Right atrium auricular region (tissue), 2 donors: ENCODE measurements around the gene PCMT1. TPM values are rescaled to one million over a fixed set of nuclear protein-coding genes. Genes with fewer than 3 reads are reported as not detected.

ENCODE experiments used
- DNase-seq: peaks from one replicate; pipeline ENCODE4 v3.0.0-alpha.2; 2019; ENCODE audit warnings: low spot score
- H3K27ac ChIP-seq, 2 donors: fragments of 200-600 bp; sonication (generic); 1 replicate in 1 of 2; 2 replicates in 1 of 2; pipeline ENCODE4 v1.5.1; 2016 to 2019
- H3K27me3 ChIP-seq, 2 donors: fragments of 200-600 bp; sonication (generic); one replicate each; pipeline versions ENCODE4 v1.5.1 to v1.6.0; 2017 to 2019
- H3K36me3 ChIP-seq: fragments of 200-600 bp; sonication (generic); one replicate; pipeline ENCODE4 v1.5.1; 2016
- H3K4me1 ChIP-seq, 2 donors: fragments of 200-600 bp; sonication (generic); one replicate each; pipeline versions ENCODE4 v1.5.1 to v1.6.0; 2017 to 2019
- H3K4me3 ChIP-seq, 2 donors: fragments of 200-600 bp; sonication (generic); 1 replicate in 1 of 2; 2 replicates in 1 of 2; pipeline ENCODE4 v1.5.1; 2017 to 2019; ENCODE audit warnings: mild to moderate bottlenecking in 1 of 2, moderate library complexity in 1 of 2
- H3K9me3 ChIP-seq, 2 donors: fragments of 200-600 bp; sonication (generic); one replicate each; pipeline ENCODE4 v1.5.1; 2019
- total RNA-seq, 2 donors: library from RNA; depleted of rRNA; stranded (reverse); fragments of >200 nt; gene quantifications; one replicate each; pipeline ENCODE4 v1.1.0, GENCODE V29; 2016
- TF ChIP-seq, protein P1 (sequence below), 2 donors: fragments of 200-600 bp; sonication (generic); IDR thresholded peaks; one replicate each; pipeline ENCODE4 v1.5.1; 2019; ENCODE audit warnings: antibody characterized with exemption in 2 of 2

The PCMT1 gene
- total RNA-seq, 2 donors from 2014 or later: 99.8 to 106 TPM

DNA sequence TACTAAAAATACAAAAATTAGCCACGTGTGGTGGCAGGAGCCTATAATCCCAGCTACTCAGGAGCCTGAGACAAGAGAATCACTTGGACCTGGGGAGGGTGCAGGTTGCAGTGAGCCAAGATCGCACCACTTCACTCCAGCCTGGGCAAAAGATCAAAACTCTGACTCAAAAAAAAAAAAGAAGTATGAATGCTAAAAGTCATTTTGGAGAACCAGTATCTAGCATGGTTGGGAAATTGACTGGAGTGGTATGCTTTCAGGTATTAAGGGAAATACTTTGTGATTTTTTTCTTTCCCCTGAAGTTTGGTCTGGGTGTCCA is 30.1 kb downstream of the PCMT1 start:
- no peaks in the 10 kb centered on the region for H3K36me3 ChIP-seq
- no peak for DNase-seq

DNA sequence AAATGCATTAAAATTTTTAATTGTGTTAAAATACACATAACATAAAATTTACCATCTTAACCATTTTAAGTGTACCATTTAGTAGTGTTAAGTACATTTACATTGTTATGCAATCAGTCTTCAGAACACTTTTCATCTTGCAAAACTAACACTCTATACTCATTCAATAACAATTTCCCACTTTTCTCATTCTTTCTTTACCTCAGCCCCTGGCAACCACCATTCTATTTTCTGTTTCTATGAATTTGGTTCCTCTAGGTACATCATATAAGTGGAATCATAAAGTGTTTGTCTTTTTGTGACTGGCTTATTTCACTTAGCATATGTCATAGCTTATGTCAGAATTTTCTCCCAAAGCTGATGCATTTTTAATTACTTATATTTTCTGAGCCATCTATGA is 32.2 kb downstream of the PCMT1 start:
- Histone ChIP-seq H3K4me3 (no peak overlapping the region), H3K27ac (no peak overlapping the region), H3K27me3 (no peaks in the 10 kb centered on the region), H3K36me3 (no peaks in the 10 kb centered on the region), H3K4me1 (no peaks in the 10 kb centered on the region), H3K9me3 (no peaks in the 10 kb centered on the region)
- TF ChIP-seq, protein P1, sequence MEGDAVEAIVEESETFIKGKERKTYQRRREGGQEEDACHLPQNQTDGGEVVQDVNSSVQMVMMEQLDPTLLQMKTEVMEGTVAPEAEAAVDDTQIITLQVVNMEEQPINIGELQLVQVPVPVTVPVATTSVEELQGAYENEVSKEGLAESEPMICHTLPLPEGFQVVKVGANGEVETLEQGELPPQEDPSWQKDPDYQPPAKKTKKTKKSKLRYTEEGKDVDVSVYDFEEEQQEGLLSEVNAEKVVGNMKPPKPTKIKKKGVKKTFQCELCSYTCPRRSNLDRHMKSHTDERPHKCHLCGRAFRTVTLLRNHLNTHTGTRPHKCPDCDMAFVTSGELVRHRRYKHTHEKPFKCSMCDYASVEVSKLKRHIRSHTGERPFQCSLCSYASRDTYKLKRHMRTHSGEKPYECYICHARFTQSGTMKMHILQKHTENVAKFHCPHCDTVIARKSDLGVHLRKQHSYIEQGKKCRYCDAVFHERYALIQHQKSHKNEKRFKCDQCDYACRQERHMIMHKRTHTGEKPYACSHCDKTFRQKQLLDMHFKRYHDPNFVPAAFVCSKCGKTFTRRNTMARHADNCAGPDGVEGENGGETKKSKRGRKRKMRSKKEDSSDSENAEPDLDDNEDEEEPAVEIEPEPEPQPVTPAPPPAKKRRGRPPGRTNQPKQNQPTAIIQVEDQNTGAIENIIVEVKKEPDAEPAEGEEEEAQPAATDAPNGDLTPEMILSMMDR (IDR thresholded peaks at IDR 0.05): no peak
- no peak for DNase-seq

More for the DNA sequence above, 30.1 kb downstream of the PCMT1 start:
- TF ChIP-seq, protein P1 (IDR thresholded peaks at IDR 0.05): no peak
- no peaks in the 10 kb centered on the region for H3K9me3 ChIP-seq
- no peaks in the 10 kb centered on the region for H3K27me3 ChIP-seq
- H3K4me1 ChIP-seq: no peaks in the 10 kb centered on the region
- H3K27ac ChIP-seq: no peak overlapping the region
- no peak overlapping the region for H3K4me3 ChIP-seq

DNA sequence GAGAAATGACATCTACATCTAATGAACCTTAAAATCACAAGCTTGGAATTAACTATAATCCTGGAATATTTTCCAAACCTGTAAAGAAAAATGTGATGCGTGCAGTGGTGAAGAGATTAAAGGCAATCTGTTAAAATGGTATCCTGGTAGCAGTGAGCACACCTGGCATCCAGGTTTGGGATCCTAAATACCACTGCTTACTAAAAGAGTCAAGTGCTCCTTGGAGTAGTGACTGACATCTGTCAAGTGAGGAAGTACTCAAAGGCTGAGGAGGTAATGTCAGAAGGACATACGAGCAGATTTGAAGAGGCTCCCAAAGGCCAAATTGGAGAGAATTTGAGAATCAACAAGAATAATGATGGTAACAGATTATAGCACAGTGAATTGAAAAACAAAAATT is 32.8 kb downstream of the PCMT1 start:
- TF ChIP-seq, protein P1 (IDR thresholded peaks at IDR 0.05): no peak
- Histone ChIP-seq H3K27me3 (no peaks in the 10 kb centered on the region), H3K4me1 (no peaks in the 10 kb centered on the region), H3K36me3 (no peaks in the 10 kb centered on the region), H3K4me3 (no peak overlapping the region), H3K27ac (no peak overlapping the region), H3K9me3 (no peaks in the 10 kb centered on the region)
- no peak for DNase-seq

DNA sequence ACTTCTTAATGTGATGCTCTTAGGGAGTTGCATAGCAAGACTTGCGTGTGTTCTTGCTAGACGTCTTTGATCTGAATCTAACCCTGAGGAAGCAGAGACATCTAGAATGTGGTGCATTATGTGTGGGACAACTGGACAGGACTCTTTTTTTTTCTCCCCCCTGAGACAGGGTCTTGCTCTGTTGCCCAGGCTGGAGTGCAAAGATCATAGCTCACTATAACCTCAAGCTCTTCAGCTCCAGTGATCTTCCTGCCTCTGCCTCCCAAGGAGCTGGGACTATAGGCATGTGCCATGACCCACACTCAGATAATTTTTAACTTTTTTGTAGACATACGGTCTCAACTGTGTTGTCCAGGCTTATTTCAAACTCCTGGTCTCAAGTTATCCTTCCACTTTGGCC is 34.0 kb downstream of the PCMT1 start:
- H3K36me3 ChIP-seq: no peaks in the 10 kb centered on the region
- H3K27me3 ChIP-seq: no peaks in the 10 kb centered on the region
- TF ChIP-seq, protein P1 (IDR thresholded peaks at IDR 0.05): no peak
- H3K4me3 ChIP-seq: no peak overlapping the region
- H3K27ac ChIP-seq: no peak overlapping the region
- no peaks in the 10 kb centered on the region for H3K4me1 ChIP-seq
- no peak for DNase-seq
- H3K9me3 ChIP-seq: no peaks in the 10 kb centered on the region

DNA sequence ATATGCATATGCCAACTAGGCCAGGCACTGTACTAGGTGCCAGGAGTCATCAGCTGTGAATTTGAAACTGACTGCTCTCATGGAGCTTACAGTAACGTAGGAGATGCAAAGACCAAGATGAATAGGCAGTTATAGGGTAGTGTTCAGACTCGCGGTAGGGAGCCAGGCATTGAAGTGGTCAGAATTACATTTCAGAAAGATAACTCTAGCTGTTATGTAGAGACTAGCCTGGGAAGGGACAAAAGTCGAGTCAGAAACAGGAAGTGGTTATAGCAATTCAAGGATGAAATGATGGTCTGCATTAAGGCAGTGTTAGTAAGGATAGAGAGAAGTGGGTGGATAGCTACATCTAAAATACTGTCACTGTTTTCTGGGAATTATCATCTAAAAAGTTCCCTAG is 56.6 kb downstream of the PCMT1 start:
- no peaks in the 10 kb centered on the region for H3K27me3 ChIP-seq
- no peak for DNase-seq
- TF ChIP-seq, protein P1 (IDR thresholded peaks at IDR 0.05): no peak
- no peak overlapping the region for H3K27ac ChIP-seq
- no peaks in the 10 kb centered on the region for H3K9me3 ChIP-seq
- H3K36me3 ChIP-seq: peaks cover 35% of the 10 kb centered on the region
- no peak overlapping the region for H3K4me3 ChIP-seq
- no peaks in the 10 kb centered on the region for H3K4me1 ChIP-seq

DNA sequence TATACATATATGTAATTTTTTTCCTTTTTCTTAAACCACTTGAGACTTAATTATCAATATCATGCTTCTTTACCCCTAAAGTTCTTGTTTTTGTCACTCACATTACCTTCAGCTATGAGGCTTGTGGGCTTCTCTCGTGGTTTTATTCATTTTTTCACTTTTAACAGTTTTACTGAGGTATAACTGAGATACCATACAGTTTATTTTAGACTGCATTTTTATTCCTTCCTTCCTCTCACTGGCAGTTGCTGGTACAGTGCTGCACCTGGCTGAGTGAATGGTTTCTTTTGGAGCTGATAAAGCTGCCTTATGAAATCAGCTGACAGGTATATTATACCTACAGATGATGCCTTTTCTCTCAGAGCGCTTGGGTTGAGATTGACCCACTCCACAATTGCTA is 60.3 kb downstream of the PCMT1 start:
- Histone ChIP-seq H3K4me1 (no peaks in the 10 kb centered on the region), H3K9me3 (no peaks in the 10 kb centered on the region), H3K4me3 (no peak overlapping the region), H3K27ac (no peak overlapping the region), H3K36me3 (peaks cover 28% of the 10 kb centered on the region), H3K27me3 (no peaks in the 10 kb centered on the region)
- TF ChIP-seq, protein P1 (IDR thresholded peaks at IDR 0.05): no peak
- no peak for DNase-seq
